Tibial artery (tissue), 4 donors: ENCODE results near the gene CEP164.

Experiments used
- DNase-seq, 2 donors: peaks; one replicate each; pipeline ENCODE4 v3.0.0-alpha.2; 2019
- H3K27ac ChIP-seq, 2 donors: fragments of 200-600 bp; sonication (generic) in 1 of 2; 1 replicate in 1 of 2; 2 replicates in 1 of 2; pipeline ENCODE4 v1.5.1; 2018 to 2019; ENCODE audit warnings: mild to moderate bottlenecking in 1 of 2
- H3K27me3 ChIP-seq, 2 donors: fragments of 200-600 bp; sonication (generic) in 1 of 2; one replicate each; pipeline versions ENCODE4 v1.5.1 to v1.6.0; 2016 to 2019
- H3K36me3 ChIP-seq, 3 donors: fragments of 200-600 bp; sonication (generic) in 2 of 3; one replicate each; pipeline ENCODE4 v1.5.1; 2016 to 2019; ENCODE audit warnings: mild to moderate bottlenecking in 2 of 3
- H3K4me1 ChIP-seq, 4 donors: fragments of 200-600 bp; sonication (generic) in 2 of 4; 1 replicate in 3 of 4; 2 replicates in 1 of 4; pipeline ENCODE4 v1.5.1; 2016 to 2019
- H3K4me3 ChIP-seq, 2 donors: fragments of 200-600 bp; sonication (generic) in 1 of 2; 1 replicate in 1 of 2; 2 replicates in 1 of 2; pipeline ENCODE4 v1.5.1; 2018 to 2019; ENCODE audit warnings: mild to moderate bottlenecking in 2 of 2
- H3K9me3 ChIP-seq, 3 donors: fragments of 200-600 bp; sonication (generic) in 1 of 3; one replicate each; pipeline ENCODE4 v1.5.1; 2016 to 2019
- CTCF ChIP-seq, 2 experiments: fragments of 200-600 bp in 1 of 2; fragments of 450-650 bp in 1 of 2; IDR thresholded peaks; one replicate each; pipeline ENCODE4 v1.5.1; 2017 to 2019; ENCODE audit warnings: antibody characterized with exemption in 2 of 2, mild to moderate bottlenecking in 1 of 2, moderate library complexity in 1 of 2
- intact Hi-C: fragments of 100-400 bp; cut with DNase I; formaldehyde crosslinking; loops from one replicate; pipeline ENCODE4 v1.15.0; 2023; ENCODE audit warnings: low total_unique reads

CEP164 gene

GRCh38 chr11:117327567-117328374 lies at the start of gene CEP164:
Gene CEP164 (plus strand): TSS chr11:117327854. CDS start chr11:117338587, 10,733 bp downstream.
- Histone ChIP-seq H3K36me3 (no peaks in the 10 kb centered on the region), H3K4me3 (peak within 1 kb of the TSS; percentile 70 to 82), H3K4me1 (peaks cover 0 to 19% (median 16%) of the 10 kb centered on the region in 4 donors), H3K27me3 (no peaks in the 10 kb centered on the region), H3K9me3 (no peaks in the 10 kb centered on the region), H3K27ac (peak within 1 kb of the TSS; percentile 84 to 86)
- DNase-seq, result peak; percentile 96 to 97
- intact Hi-C loops, result no loop called here
- no peak for TF ChIP-seq CTCF (IDR thresholded peaks at IDR 0.05)

- intact Hi-C loops, result no loop called here
- peaks cover 30 to 66% (median 38%) of the 10 kb centered on the region in 3 donors for H3K36me3 ChIP-seq
Observed at GRCh38 chr11:117278347-117278746, 49.3 kb upstream of the CEP164 start.

GRCh38 chr11:117279711-117280376 lies 47.8 kb upstream of the CEP164 start:
- Histone ChIP-seq H3K27ac (no peak overlapping the region), H3K36me3 (peaks cover 38 to 75% (median 45%) of the 10 kb centered on the region in 3 donors), H3K27me3 (no peaks in the 10 kb centered on the region), H3K4me1 (no peaks in the 10 kb centered on the region), H3K9me3 (no peaks in the 10 kb centered on the region), H3K4me3 (no peak overlapping the region)
- DNase-seq, result no peak
- no peak for TF ChIP-seq CTCF (IDR thresholded peaks at IDR 0.05)
- intact Hi-C loops, result no loop called here

More at GRCh38 chr11:117278347-117278746, 49.3 kb upstream of the CEP164 start:
- H3K4me1 ChIP-seq, result no peaks in the 10 kb centered on the region
- DNase-seq, result no peak
- H3K4me3 ChIP-seq, result no peak overlapping the region
- no peak overlapping the region for H3K27ac ChIP-seq
- H3K9me3 ChIP-seq, result no peaks in the 10 kb centered on the region
- H3K27me3 ChIP-seq, result no peaks in the 10 kb centered on the region
- no peak for TF ChIP-seq CTCF (IDR thresholded peaks at IDR 0.05)

- H3K36me3 ChIP-seq, result peaks cover 42 to 78% (median 58%) of the 10 kb centered on the region in 3 donors
- H3K4me3 ChIP-seq, result no peak overlapping the region
- H3K27me3 ChIP-seq, result no peaks in the 10 kb centered on the region
- H3K9me3 ChIP-seq, result no peaks in the 10 kb centered on the region
- DNase-seq, result no peak
- H3K4me1 ChIP-seq, result no peaks in the 10 kb centered on the region
- intact Hi-C loops, result no loop called here
- no peak overlapping the region for H3K27ac ChIP-seq
- no peak for TF ChIP-seq CTCF (IDR thresholded peaks at IDR 0.05)
Observed at GRCh38 chr11:117281159-117281558, 46.5 kb upstream of the CEP164 start.

GRCh38 chr11:117281869-117282268 lies 45.8 kb upstream of the CEP164 start:
- no peaks in the 10 kb centered on the region for H3K9me3 ChIP-seq
- H3K4me3 ChIP-seq, result no peak overlapping the region
- H3K4me1 ChIP-seq, result no peaks in the 10 kb centered on the region
- no peak overlapping the region for H3K27ac ChIP-seq
- no peaks in the 10 kb centered on the region for H3K27me3 ChIP-seq
- DNase-seq, result no peak
- intact Hi-C loops, result no loop called here
- TF ChIP-seq CTCF (IDR thresholded peaks at IDR 0.05), result no peak
- H3K36me3 ChIP-seq, result peaks cover 47 to 79% (median 63%) of the 10 kb centered on the region in 3 donors
